ENCODE measurements around the gene SRD5A3. TPM values are rescaled to one million over a fixed set of nuclear protein-coding genes. Genes with fewer than 3 reads are reported as not detected.

Gene SRD5A3
- total RNA-seq, 2 donors from 2014 or later, result 6.6 to 14.8 TPM

DNA sequence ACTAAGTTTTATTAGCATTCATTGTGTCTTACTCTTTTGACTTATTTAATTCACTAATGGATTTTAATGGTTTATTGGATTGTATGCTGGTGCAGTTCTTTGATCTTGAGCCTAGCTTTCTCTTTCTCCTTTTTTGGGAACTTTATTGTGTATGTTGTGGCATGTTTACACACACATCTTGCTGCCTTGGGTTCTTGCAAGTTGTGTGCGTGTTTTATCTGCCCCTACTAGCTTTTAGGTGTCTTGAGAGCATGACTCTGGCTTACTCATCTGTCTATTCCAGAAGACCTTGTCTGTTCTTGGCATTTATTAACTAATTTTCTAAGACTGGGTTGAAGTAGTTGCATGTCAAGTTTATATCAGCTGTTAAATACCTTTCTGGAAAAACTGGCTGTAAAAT lies 52.4 kb downstream of the SRD5A3 start:
- H3K4me1 ChIP-seq (replicated peaks), result no peaks in the 10 kb centered on the region
- H3K27me3 ChIP-seq (replicated peaks; ENCODE audit: insufficient read depth), result no peaks in the 10 kb centered on the region
- peak overlapping the region; percentile 86 to 98 for H3K4me3 ChIP-seq
- H3K36me3 ChIP-seq, result no peaks in the 10 kb centered on the region
- WGBS, result 14% methylated on average over 1 of the region's 1 CpG
- TF ChIP-seq, protein P1, sequence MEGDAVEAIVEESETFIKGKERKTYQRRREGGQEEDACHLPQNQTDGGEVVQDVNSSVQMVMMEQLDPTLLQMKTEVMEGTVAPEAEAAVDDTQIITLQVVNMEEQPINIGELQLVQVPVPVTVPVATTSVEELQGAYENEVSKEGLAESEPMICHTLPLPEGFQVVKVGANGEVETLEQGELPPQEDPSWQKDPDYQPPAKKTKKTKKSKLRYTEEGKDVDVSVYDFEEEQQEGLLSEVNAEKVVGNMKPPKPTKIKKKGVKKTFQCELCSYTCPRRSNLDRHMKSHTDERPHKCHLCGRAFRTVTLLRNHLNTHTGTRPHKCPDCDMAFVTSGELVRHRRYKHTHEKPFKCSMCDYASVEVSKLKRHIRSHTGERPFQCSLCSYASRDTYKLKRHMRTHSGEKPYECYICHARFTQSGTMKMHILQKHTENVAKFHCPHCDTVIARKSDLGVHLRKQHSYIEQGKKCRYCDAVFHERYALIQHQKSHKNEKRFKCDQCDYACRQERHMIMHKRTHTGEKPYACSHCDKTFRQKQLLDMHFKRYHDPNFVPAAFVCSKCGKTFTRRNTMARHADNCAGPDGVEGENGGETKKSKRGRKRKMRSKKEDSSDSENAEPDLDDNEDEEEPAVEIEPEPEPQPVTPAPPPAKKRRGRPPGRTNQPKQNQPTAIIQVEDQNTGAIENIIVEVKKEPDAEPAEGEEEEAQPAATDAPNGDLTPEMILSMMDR (IDR thresholded peaks at IDR 0.05), result no peak
- TF ChIP-seq POLR2A (IDR thresholded peaks at IDR 0.05), result peak; percentile 24
- no peaks in the 10 kb centered on the region for H3K9me3 ChIP-seq
- H3K27ac ChIP-seq, result peak overlapping the region; percentile 96 to 97
- no peak for DNase-seq (ENCODE audit: low spot score)
- intact Hi-C loops (cut with DNase I), result no loop called here

DNA sequence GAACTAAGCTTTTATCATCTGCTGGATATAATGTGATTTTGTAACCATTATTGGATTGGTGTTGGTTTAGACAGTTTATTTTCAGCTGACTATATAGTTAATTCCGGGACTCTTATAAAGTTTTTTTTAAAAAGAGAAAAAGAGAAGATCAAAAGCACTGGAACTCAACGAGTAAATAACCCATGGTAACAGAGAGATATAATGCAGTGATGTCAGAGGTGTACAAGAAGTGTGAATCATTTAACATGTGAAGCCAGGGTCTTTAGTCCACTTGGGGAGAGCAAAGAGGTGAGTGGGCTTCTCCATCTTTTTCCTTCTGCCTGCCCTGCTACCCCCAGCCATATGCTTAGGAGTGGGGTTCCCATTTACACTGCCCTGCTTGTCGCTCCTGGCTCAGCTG lies 52.9 kb downstream of the SRD5A3 start:
- no peaks in the 10 kb centered on the region for H3K4me1 ChIP-seq (replicated peaks)
- H3K27me3 ChIP-seq (replicated peaks; ENCODE audit: insufficient read depth), result no peaks in the 10 kb centered on the region
- peak overlapping the region in 1 of 2 donors; percentile 86 for H3K4me3 ChIP-seq
- TF ChIP-seq, protein P1 (IDR thresholded peaks at IDR 0.05), result no peak
- TF ChIP-seq POLR2AphosphoS5 (IDR thresholded peaks at IDR 0.05) (no peak), POLR2A (IDR thresholded peaks at IDR 0.05) (no peak)
- 30% methylated on average over 3 of the region's 3 CpGs for WGBS
- intact Hi-C loops (cut with DNase I), result no loop called here
- peak overlapping the region; percentile 96 to 97 for H3K27ac ChIP-seq
- no peaks in the 10 kb centered on the region for H3K9me3 ChIP-seq
- H3K36me3 ChIP-seq, result no peaks in the 10 kb centered on the region
- DNase-seq (ENCODE audit: low spot score), result no peak

DNA sequence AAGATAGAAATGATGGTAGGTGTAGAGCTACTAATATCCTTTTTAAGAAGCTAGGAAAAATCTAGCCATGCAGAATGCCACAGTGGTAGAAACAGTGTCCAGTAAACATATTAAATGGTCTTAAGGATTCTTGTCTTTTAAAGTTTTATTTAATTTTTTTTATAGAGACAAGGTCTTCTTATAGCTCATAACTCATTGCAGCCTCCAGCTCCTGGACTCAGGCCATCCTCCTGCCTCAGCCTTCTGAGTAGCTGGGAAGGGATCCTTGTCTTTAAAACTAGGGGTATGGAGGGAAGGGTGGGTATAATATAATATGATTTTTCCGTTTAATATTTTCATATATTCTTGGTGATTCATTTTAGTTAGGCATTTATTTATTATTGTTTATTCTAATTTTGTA lies 53.5 kb downstream of the SRD5A3 start:
- 77% methylated on average over 1 of the region's 1 CpG for WGBS
- intact Hi-C loops (cut with DNase I), result no loop called here
- H3K4me1 ChIP-seq (replicated peaks), result no peaks in the 10 kb centered on the region
- no peaks in the 10 kb centered on the region for H3K9me3 ChIP-seq
- no peak for DNase-seq (ENCODE audit: low spot score)
- H3K27ac ChIP-seq, result peak overlapping the region; percentile 96 to 97
- peak overlapping the region in 1 of 2 donors; percentile 86 for H3K4me3 ChIP-seq
- no peaks in the 10 kb centered on the region for H3K36me3 ChIP-seq
- no peaks in the 10 kb centered on the region for H3K27me3 ChIP-seq (replicated peaks; ENCODE audit: insufficient read depth)
- TF ChIP-seq, protein P1 (IDR thresholded peaks at IDR 0.05), result no peak
- no peak for TF ChIP-seq POLR2A (IDR thresholded peaks at IDR 0.05)
- TF ChIP-seq POLR2AphosphoS5 (IDR thresholded peaks at IDR 0.05), result no peak

DNA sequence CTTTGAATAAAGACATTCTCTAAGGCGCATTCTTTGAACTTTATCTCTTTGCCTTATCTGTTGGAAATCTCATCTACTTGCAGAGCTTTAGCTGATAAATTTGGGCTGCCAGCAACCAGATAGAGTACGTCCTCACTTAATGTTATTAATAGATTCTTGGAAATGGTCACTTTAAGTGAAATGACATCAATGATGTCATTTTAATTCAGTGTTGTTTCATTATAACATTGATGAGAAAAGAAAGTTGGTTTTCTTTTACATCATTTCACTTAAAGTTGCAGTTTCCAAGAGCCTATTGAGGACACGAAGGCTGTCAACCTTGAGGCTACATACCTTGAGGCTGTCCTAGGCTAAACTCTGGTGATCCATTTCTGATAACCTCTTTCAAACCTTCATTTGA lies 59.0 kb downstream of the SRD5A3 start:
- Histone ChIP-seq H3K4me1 (replicated peaks) (no peaks in the 10 kb centered on the region), H3K4me3 (no peak overlapping the region), H3K27ac (no peak overlapping the region), H3K27me3 (replicated peaks; ENCODE audit: insufficient read depth) (no peaks in the 10 kb centered on the region), H3K36me3 (no peaks in the 10 kb centered on the region), H3K9me3 (no peaks in the 10 kb centered on the region)
- intact Hi-C loops (cut with DNase I), result loop anchor here (5.0 kb wide), 1 partner anchor 142 kb away; the partner anchor contains the start of gene CLOCK
- no peak for DNase-seq (ENCODE audit: low spot score)
- 88% methylated on average over 3 of the region's 3 CpGs for WGBS
- no peak for TF ChIP-seq POLR2AphosphoS5 (IDR thresholded peaks at IDR 0.05)
- no peak for TF ChIP-seq POLR2A (IDR thresholded peaks at IDR 0.05)
- TF ChIP-seq, protein P1 (IDR thresholded peaks at IDR 0.05), result no peak

DNA sequence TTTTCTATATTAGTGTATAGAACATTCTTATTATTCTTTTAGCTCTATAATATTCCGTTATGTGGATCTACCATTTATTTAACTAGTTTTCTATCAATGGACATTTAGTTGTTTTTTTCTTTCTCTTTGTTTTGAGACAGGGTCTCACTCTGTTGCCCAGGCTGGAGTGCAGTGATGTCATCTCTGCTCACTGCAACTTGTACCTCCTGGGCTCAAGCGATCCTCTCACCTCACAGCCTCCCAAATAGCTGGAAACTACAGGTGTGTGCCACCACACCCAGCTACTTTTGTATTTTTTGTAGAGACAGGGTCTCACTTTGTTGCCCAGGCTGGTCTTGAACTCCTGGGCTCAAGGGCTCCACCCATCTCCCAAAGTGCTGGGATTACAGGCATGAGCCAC lies 60.5 kb downstream of the SRD5A3 start:
- TF ChIP-seq, protein P1 (IDR thresholded peaks at IDR 0.05), result no peak
- TF ChIP-seq POLR2AphosphoS5 (IDR thresholded peaks at IDR 0.05), result no peak
- no peak for TF ChIP-seq POLR2A (IDR thresholded peaks at IDR 0.05)
- whole genome bisulfite sequencing, result 92% methylated on average over 2 of the region's 2 CpGs
- Histone ChIP-seq H3K36me3 (no peaks in the 10 kb centered on the region), H3K4me1 (replicated peaks) (no peaks in the 10 kb centered on the region), H3K27ac (no peak overlapping the region), H3K4me3 (no peak overlapping the region), H3K9me3 (no peaks in the 10 kb centered on the region), H3K27me3 (replicated peaks; ENCODE audit: insufficient read depth) (no peaks in the 10 kb centered on the region)
- intact Hi-C loops (cut with DNase I), result loop anchor here (5.0 kb wide), 1 partner anchor 141 kb away; the partner anchor contains the start of gene CLOCK
- DNase-seq (ENCODE audit: low spot score), result no peak
